ENCODE data around the gene TERT.

The TERT gene

DNA sequence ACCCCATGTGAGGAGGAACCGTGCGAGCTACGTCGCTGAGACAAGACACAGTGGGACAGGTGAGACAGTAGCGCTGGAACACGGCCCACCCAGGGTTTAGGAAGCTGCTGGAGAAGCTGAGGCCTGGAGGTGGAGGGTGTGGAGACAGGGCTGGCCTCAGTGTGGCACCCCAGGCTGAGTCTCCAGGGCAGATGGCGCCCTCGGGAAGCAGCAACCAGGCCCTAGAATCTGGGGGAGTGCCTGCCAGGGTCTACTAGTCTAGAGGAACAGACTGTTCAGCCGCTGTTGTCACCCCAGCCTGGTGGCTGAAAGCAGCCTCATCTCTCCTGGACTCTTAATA is 4.6 kb upstream of the TERT start:
- POLR2A ChIA-PET: no interaction called here
- TF ChIP-seq, protein P1, sequence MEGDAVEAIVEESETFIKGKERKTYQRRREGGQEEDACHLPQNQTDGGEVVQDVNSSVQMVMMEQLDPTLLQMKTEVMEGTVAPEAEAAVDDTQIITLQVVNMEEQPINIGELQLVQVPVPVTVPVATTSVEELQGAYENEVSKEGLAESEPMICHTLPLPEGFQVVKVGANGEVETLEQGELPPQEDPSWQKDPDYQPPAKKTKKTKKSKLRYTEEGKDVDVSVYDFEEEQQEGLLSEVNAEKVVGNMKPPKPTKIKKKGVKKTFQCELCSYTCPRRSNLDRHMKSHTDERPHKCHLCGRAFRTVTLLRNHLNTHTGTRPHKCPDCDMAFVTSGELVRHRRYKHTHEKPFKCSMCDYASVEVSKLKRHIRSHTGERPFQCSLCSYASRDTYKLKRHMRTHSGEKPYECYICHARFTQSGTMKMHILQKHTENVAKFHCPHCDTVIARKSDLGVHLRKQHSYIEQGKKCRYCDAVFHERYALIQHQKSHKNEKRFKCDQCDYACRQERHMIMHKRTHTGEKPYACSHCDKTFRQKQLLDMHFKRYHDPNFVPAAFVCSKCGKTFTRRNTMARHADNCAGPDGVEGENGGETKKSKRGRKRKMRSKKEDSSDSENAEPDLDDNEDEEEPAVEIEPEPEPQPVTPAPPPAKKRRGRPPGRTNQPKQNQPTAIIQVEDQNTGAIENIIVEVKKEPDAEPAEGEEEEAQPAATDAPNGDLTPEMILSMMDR (IDR thresholded peaks at IDR 0.05; ENCODE audit: control extremely low read depth, extremely low read depth, low read depth, missing control alignments): no peak
- CTCF ChIA-PET: no interaction called here
- no peak for DNase-seq (ENCODE audit: extremely low spot score)

DNA sequence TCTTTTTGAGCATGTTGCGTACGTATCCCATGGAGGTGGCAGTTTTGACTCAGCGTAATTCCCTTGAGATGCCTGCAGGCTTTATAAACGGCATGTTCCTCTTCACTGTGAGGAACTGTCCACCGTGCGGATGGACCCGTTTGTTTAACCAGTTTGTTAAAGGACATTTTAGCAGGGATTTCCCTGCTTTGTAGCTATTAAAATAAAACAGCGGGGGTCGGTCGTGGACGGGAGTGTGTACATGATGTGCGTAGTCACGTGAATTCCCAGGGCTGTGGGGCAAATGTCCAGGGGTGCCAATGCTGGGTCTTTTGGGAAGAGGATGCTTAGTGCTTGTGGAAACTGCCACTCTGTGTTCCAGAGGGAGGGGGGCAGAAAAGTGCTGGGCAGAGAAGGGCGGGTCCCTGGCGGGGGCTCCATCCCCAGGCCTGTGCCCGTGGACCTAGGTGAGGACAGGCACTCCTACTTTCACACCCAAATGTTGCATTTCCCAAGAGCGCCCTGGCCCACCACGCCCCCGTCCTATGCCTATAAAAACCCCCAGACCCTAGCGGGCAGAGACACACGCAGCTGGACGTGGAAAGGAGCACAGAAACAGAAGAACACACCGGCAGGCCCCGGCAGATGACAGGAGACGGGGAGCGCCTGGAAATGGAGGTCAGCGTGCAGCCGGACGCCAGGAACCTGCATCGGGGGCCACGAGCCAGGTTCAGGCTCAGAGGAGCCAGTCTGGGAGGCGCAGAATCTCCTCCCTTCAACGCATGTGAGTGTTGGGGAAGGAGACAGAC is 4.0 kb upstream of the TERT start:
- POLR2A ChIA-PET: no interaction called here
- CTCF ChIA-PET: no interaction called here
- TF ChIP-seq, protein P1 (IDR thresholded peaks at IDR 0.05; ENCODE audit: control extremely low read depth, extremely low read depth, low read depth, missing control alignments): no peak
- no peak for DNase-seq (ENCODE audit: extremely low spot score)

DNA sequence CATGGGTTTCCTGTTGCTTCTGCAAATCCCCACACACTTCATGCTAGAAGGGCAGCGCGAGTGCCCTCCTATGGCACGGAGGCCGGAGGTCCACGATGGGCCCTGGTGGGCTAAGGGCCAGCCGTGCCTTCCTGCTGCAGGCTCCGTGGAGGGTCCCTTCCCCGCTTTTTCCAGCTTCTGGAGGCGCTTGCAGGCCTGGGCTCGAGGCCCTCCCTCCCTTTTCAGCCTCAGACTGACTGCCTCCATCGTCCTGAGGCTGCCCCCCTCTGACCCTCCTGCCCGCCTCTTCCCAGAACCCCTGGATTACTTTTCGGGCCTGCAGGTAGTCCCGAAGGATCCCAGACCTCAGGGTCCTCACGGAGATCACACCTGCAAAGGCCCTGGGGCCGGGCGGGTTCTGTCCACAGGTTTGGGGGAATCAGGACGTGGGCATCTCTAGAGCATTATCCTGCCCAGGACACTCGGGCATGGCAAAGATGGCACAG is 3.2 kb upstream of the TERT start:
- TF ChIP-seq, protein P1 (IDR thresholded peaks at IDR 0.05; ENCODE audit: control extremely low read depth, extremely low read depth, low read depth, missing control alignments): no peak
- CTCF ChIA-PET: no interaction called here
- POLR2A ChIA-PET: no interaction called here
- DNase-seq (ENCODE audit: extremely low spot score): no peak

DNA sequence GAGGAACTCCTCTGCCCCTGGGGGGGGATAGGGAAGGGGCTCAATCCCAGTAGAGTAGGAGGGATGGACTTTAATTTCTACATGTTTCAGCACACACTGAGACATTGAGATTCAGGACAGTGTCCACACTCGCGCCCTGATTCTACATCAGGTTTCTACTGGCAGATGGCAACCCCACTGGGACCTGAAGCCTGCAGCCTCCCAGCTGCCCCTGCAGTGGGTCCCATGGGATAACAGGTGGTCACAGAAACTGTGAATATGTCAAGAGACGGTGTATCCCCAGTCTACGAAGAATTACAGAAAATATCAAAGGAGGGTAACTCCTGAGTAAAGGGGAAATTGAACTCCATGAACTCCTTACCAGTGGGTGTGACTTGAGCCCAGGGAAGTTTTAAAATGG is 2.4 kb upstream of the TERT start:
- ChIA-PET CTCF (no interaction called here), POLR2A (no interaction called here)
- TF ChIP-seq, protein P1 (IDR thresholded peaks at IDR 0.05; ENCODE audit: control extremely low read depth, extremely low read depth, low read depth, missing control alignments): no peak
- DNase-seq (ENCODE audit: extremely low spot score): no peak

DNA sequence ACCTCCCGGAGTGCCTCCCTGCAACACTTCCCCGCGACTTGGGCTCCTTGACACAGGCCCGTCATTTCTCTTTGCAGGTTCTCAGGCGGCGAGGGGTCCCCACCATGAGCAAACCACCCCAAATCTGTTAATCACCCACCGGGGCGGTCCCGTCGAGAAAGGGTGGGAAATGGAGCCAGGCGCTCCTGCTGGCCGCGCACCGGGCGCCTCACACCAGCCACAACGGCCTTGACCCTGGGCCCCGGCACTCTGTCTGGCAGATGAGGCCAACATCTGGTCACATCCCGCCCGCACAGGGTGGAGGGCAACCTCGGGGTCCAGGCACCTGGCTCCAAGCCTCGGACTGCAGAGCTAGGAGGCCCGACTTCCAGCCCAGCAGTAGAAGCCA is 776 bp upstream of the TERT start:
- CTCF ChIA-PET: interaction anchor here (1.1 kb wide), 1 partner anchor 11 kb away, joined by 3 read pairs; no protein-coding TSS in a partner anchor
- TF ChIP-seq, protein P1 (IDR thresholded peaks at IDR 0.05; ENCODE audit: control extremely low read depth, extremely low read depth, low read depth, missing control alignments): no peak
- no peak for DNase-seq (ENCODE audit: extremely low spot score)
- POLR2A ChIA-PET: interaction anchor here (0.6 kb wide), 1 partner anchor 11 kb away, joined by 6 read pairs; no protein-coding TSS in a partner anchor

DNA sequence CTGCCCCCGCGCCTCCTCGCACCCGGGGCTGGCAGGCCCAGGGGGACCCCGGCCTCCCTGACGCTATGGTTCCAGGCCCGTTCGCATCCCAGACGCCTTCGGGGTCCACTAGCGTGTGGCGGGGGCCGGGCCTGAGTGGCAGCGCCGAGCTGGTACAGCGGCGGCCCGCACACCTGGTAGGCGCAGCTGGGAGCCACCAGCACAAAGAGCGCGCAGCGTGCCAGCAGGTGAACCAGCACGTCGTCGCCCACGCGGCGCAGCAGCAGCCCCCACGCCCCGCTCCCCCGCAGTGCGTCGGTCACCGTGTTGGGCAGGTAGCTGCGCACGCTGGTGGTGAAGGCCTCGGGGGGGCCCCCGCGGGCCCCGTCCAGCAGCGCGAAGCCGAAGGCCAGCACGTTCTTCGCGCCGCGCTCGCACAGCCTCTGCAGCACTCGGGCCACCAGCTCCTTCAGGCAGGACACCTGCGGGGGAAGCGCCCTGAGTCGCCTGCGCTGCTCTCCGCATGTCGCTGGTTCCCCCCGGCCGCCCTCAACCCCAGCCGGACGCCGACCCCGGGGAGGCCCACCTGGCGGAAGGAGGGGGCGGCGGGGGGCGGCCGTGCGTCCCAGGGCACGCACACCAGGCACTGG is 548 bp downstream of the TERT start:
- TF ChIP-seq, protein P1 (IDR thresholded peaks at IDR 0.05; ENCODE audit: control extremely low read depth, extremely low read depth, low read depth, missing control alignments): no peak
- ChIA-PET POLR2A (no interaction called here), CTCF (no interaction called here)
- DNase-seq (ENCODE audit: extremely low spot score): no peak

Data from GM10248 (cell line).